GM19452 (cell line): ENCODE measurements around the gene GLRX.

Experiments used
- ATAC-seq: cut with Tn5 transposase; IDR thresholded peaks from one replicate; pipeline ENCODE4 v1.9.1; 2021; ENCODE audit not compliant: unreplicated experiment

Gene GLRX

GRCh38 chr5:95822542-95823181 lies at the start of gene GLRX:
Gene GLRX (minus strand): TSS chr5:95822726. CDS start chr5:95822662, 64 bp downstream.
- ATAC-seq: peak; percentile 41

- ATAC-seq: no peak
Measured at GRCh38 chr5:95871146-95871806, 48.8 kb upstream of the GLRX start.

GRCh38 chr5:95870105-95870672 lies 47.7 kb upstream of the GLRX start:
- ATAC-seq: peak; percentile 75

- peak; percentile 49 for ATAC-seq
Measured at GRCh38 chr5:95869173-95869855, 46.8 kb upstream of the GLRX start.

- no peak for ATAC-seq
Measured at GRCh38 chr5:95868136-95868535, 45.6 kb upstream of the GLRX start.

GRCh38 chr5:95866435-95867040 lies 44.0 kb upstream of the GLRX start:
- ATAC-seq: no peak

GRCh38 chr5:95864944-95865504 lies 42.5 kb upstream of the GLRX start:
- ATAC-seq: no peak

GRCh38 chr5:95864456-95864855 lies 41.9 kb upstream of the GLRX start:
- no peak for ATAC-seq

GRCh38 chr5:95863383-95863757 lies 40.8 kb upstream of the GLRX start:
- ATAC-seq: no peak

GRCh38 chr5:95862671-95863382 lies 40.3 kb upstream of the GLRX start:
- no peak for ATAC-seq

- ATAC-seq: no peak
Measured at GRCh38 chr5:95861864-95862561, 39.5 kb upstream of the GLRX start.

GRCh38 chr5:95861221-95861863 lies 38.8 kb upstream of the GLRX start:
- no peak for ATAC-seq

- no peak for ATAC-seq
Measured at GRCh38 chr5:95859661-95860060, 37.1 kb upstream of the GLRX start.

GRCh38 chr5:95858661-95859595 lies 36.4 kb upstream of the GLRX start:
- peak; percentile 89 for ATAC-seq

GRCh38 chr5:95858023-95858461 lies 35.5 kb upstream of the GLRX start:
- no peak for ATAC-seq

- no peak for ATAC-seq
Measured at GRCh38 chr5:95857185-95857945, 34.8 kb upstream of the GLRX start.

GRCh38 chr5:95856501-95856981 lies 34.0 kb upstream of the GLRX start:
- no peak for ATAC-seq
